HG02642 (cell line): Measurements from ENCODE around the gene PDE10A.

Experiments used
- ATAC-seq: cut with Tn5 transposase; IDR thresholded peaks from one replicate; pipeline ENCODE4 v1.9.1; 2021; ENCODE audit warnings: mild to moderate bottlenecking; ENCODE audit not compliant: unreplicated experiment, poor library complexity

Gene PDE10A

GRCh38 chr6:165658395-165659058, 4.5 kb downstream of the PDE10A start:
- ATAC-seq, result no peak

GRCh38 chr6:165657325-165657680, 5.7 kb downstream of the PDE10A start:
- ATAC-seq, result no peak

GRCh38 chr6:165656581-165657324, 6.3 kb downstream of the PDE10A start:
- ATAC-seq, result no peak

GRCh38 chr6:165655191-165655590, 7.8 kb downstream of the PDE10A start:
- ATAC-seq, result no peak

- ATAC-seq, result no peak
These were observed 8.9 kb downstream of the PDE10A start for GRCh38 chr6:165654144-165654543.

- no peak for ATAC-seq
These were observed 9.4 kb downstream of the PDE10A start for GRCh38 chr6:165653607-165654006.

- no peak for ATAC-seq
These were observed 9.8 kb downstream of the PDE10A start for GRCh38 chr6:165653196-165653595.

- no peak for ATAC-seq
These were observed 10.3 kb downstream of the PDE10A start for GRCh38 chr6:165652766-165653165.

- ATAC-seq, result no peak
These were observed 13.6 kb downstream of the PDE10A start for GRCh38 chr6:165649166-165650137.

- no peak for ATAC-seq
These were observed 16.0 kb downstream of the PDE10A start for GRCh38 chr6:165647041-165647440.

- ATAC-seq, result no peak
These were observed 17.1 kb downstream of the PDE10A start for GRCh38 chr6:165645919-165646318.

GRCh38 chr6:165644586-165645266, 18.3 kb downstream of the PDE10A start:
- ATAC-seq, result no peak

GRCh38 chr6:165643015-165643414, 20.0 kb downstream of the PDE10A start:
- ATAC-seq, result no peak

- ATAC-seq, result no peak
These were observed 21.3 kb downstream of the PDE10A start for GRCh38 chr6:165641672-165642156.

- no peak for ATAC-seq
These were observed 22.2 kb downstream of the PDE10A start for GRCh38 chr6:165640806-165641205.

GRCh38 chr6:165638530-165638929, 24.5 kb downstream of the PDE10A start:
- no peak for ATAC-seq

- no peak for ATAC-seq
These were observed 25.5 kb downstream of the PDE10A start for GRCh38 chr6:165637586-165637985.

- ATAC-seq, result no peak
These were observed 26.5 kb downstream of the PDE10A start for GRCh38 chr6:165636402-165637048.

- ATAC-seq, result no peak
These were observed 27.1 kb downstream of the PDE10A start for GRCh38 chr6:165635965-165636364.
